Lower leg skin (tissue), 3 donors: ENCODE measurements around the gene CPVL.

Source experiments
- CTCF ChIP-seq, 3 donors: fragments of 450-650 bp; IDR thresholded peaks; one replicate each; pipeline ENCODE4 v1.5.1; 2016; ENCODE audit warnings: antibody characterized with exemption in 3 of 3, mild to moderate bottlenecking in 3 of 3, moderate library complexity in 2 of 3
- POLR2A ChIP-seq, 2 donors: fragments of 450-650 bp; IDR thresholded peaks; one replicate each; pipeline ENCODE4 v1.6.1; 2016 to 2017; ENCODE audit warnings: antibody characterized with exemption in 2 of 2, mild to moderate bottlenecking in 1 of 2, moderate library complexity in 1 of 2

GRCh38 chr7:29115130-29115687, 31.1 kb downstream of the CPVL start:
- no peak for TF ChIP-seq POLR2A (IDR thresholded peaks at IDR 0.05)
- TF ChIP-seq CTCF (IDR thresholded peaks at IDR 0.05) = no peak
